H9 (cell line): Measurements from ENCODE around the gene ENTPD6. TPM values are rescaled to one million over a fixed set of nuclear protein-coding genes. Genes with fewer than 3 reads are reported as not detected.

Experiments used
- DNase-seq: peaks from one replicate; pipeline ENCODE4 v3.0.0-alpha.2; 2017
- H2AFZ ChIP-seq: one replicate; pipeline ENCODE4 v1.6.1; 2013; ENCODE audit warnings: mild to moderate bottlenecking, low read length, control low read depth, moderate library complexity
- H2AK5ac ChIP-seq: 2 replicates; pipeline ENCODE4 v1.6.1; 2013; ENCODE audit warnings: low read length, control low read depth, mixed read lengths; ENCODE audit not compliant: insufficient read length
- H2BK120ac ChIP-seq: one replicate; pipeline ENCODE4 v1.6.1; 2013; ENCODE audit warnings: low read depth, mild to moderate bottlenecking, low read length, control low read depth, inconsistent platforms; ENCODE audit not compliant: poor library complexity, severe bottlenecking
- H2BK12ac ChIP-seq: 2 replicates; pipeline ENCODE4 v1.6.1; 2013; ENCODE audit warnings: low read length, control low read depth, mixed read lengths, low read depth; ENCODE audit not compliant: insufficient read length
- H2BK15ac ChIP-seq: 2 replicates; pipeline ENCODE4 v1.6.1; 2013; ENCODE audit warnings: low read depth, low read length, control low read depth
- H2BK20ac ChIP-seq: one replicate; pipeline ENCODE4 v1.6.1; 2013; ENCODE audit warnings: low read depth, mild to moderate bottlenecking, low read length, control low read depth, inconsistent platforms; ENCODE audit not compliant: poor library complexity, severe bottlenecking
- H2BK5ac ChIP-seq: 2 replicates; pipeline ENCODE4 v1.6.1; 2013; ENCODE audit warnings: low read length, control low read depth, mixed read lengths; ENCODE audit not compliant: insufficient read length
- H3K14ac ChIP-seq: 2 replicates; pipeline ENCODE4 v1.6.1; 2013; ENCODE audit warnings: low read length, control low read depth; ENCODE audit not compliant: insufficient read depth
- H3K18ac ChIP-seq: 2 replicates; pipeline ENCODE4 v1.6.1; 2013; ENCODE audit warnings: low read depth, mild to moderate bottlenecking, mixed read lengths, low read length, control low read depth; ENCODE audit not compliant: insufficient read length
- H3K23ac ChIP-seq: 2 replicates; pipeline ENCODE4 v1.6.1; 2013; ENCODE audit warnings: low read length, control low read depth, mixed read lengths, low read depth; ENCODE audit not compliant: insufficient read length
- H3K23me2 ChIP-seq: 2 replicates; pipeline ENCODE4 v1.6.1; 2013; ENCODE audit warnings: low read depth, mild to moderate bottlenecking, mixed read lengths, low read length, control low read depth; ENCODE audit not compliant: insufficient read length, poor library complexity, severe bottlenecking
- H3K27ac ChIP-seq: 2 replicates; pipeline ENCODE4 v1.5.1; 2013; ENCODE audit warnings: low read length, control low read depth, mixed read lengths, low read depth; ENCODE audit not compliant: insufficient read length
- H3K27me3 ChIP-seq: 2 replicates; pipeline ENCODE4 v1.6.1; 2013; ENCODE audit warnings: low read length, control low read depth, inconsistent platforms; ENCODE audit not compliant: insufficient read depth
- H3K4ac ChIP-seq: 2 replicates; pipeline ENCODE4 v1.6.1; 2013; ENCODE audit warnings: low read depth, mild to moderate bottlenecking, control low read depth, inconsistent platforms, low read length, moderate library complexity
- H3K4me1 ChIP-seq: 2 replicates; pipeline ENCODE4 v1.6.1; 2013; ENCODE audit warnings: low read length, control low read depth, inconsistent platforms; ENCODE audit not compliant: insufficient read depth
- H3K4me2 ChIP-seq: 2 replicates; pipeline ENCODE4 v1.6.1; 2013; ENCODE audit warnings: low read length, control low read depth, mixed read lengths; ENCODE audit not compliant: insufficient read length, insufficient read depth
- H3K56ac ChIP-seq: 2 replicates; pipeline ENCODE4 v1.6.1; 2013; ENCODE audit warnings: low read depth, mild to moderate bottlenecking, mixed read lengths, low read length, control low read depth; ENCODE audit not compliant: insufficient read length
- H3K79me1 ChIP-seq: 2 replicates; pipeline ENCODE4 v1.6.1; 2013; ENCODE audit warnings: low read depth, mild to moderate bottlenecking, moderate library complexity, low read length, control low read depth, inconsistent platforms; ENCODE audit not compliant: insufficient read depth, poor library complexity, severe bottlenecking
- H3K79me2 ChIP-seq: 2 replicates; pipeline ENCODE4 v1.6.1; 2013; ENCODE audit warnings: low read length, control low read depth, inconsistent platforms; ENCODE audit not compliant: insufficient read depth
- H3K9ac ChIP-seq: 2 replicates; pipeline ENCODE4 v1.6.1; 2013; ENCODE audit warnings: low read length, control low read depth, mixed read lengths; ENCODE audit not compliant: insufficient read length; ENCODE audit errors: extremely low read depth
- H3K9me3 ChIP-seq: one replicate; pipeline ENCODE4 v1.6.1; 2013; ENCODE audit warnings: low read depth, low read length, inconsistent platforms; ENCODE audit not compliant: control insufficient read depth
- H3T11ph ChIP-seq: one replicate; pipeline ENCODE4 v1.6.1; 2013; ENCODE audit warnings: mild to moderate bottlenecking, low read length, control low read depth, inconsistent platforms
- H4K20me1 ChIP-seq: one replicate; pipeline ENCODE4 v1.6.1; 2013; ENCODE audit not compliant: control insufficient read depth, insufficient read length, insufficient read depth
- H4K5ac ChIP-seq: 2 replicates; pipeline ENCODE4 v1.6.1; 2013; ENCODE audit warnings: low read depth, mild to moderate bottlenecking, mixed read lengths, low read length, control low read depth; ENCODE audit not compliant: insufficient read length
- H4K8ac ChIP-seq: replicated peaks from 2 replicates; pipeline ENCODE4 v1.6.1; 2013; ENCODE audit warnings: low read length, control low read depth, mixed read lengths, low read depth; ENCODE audit not compliant: insufficient read length
- H4K91ac ChIP-seq: 2 replicates; pipeline ENCODE4 v1.6.1; 2013; ENCODE audit warnings: low read depth, mild to moderate bottlenecking, moderate library complexity, mixed read lengths, low read length, control low read depth; ENCODE audit not compliant: insufficient read length
- H3K27ac Mint-ChIP-seq, 3 experiments: 2 replicates in 2 of 3; 3 replicates in 1 of 3; pipeline ENCODE4 v1.8.0; 2020 to 2021; ENCODE audit warnings: mixed read lengths in 3 of 3, mild to moderate bottlenecking in 1 of 3, moderate library complexity in 1 of 3
- H3K27me3 Mint-ChIP-seq: 2 replicates; pipeline ENCODE4 v1.8.0; 2021; ENCODE audit warnings: low read depth, mild to moderate bottlenecking, moderate library complexity, mixed read lengths
- H3K36me3 Mint-ChIP-seq, 3 experiments: 2 replicates in 2 of 3; 3 replicates in 1 of 3; pipeline ENCODE4 v1.8.0; 2020 to 2021; ENCODE audit warnings: low read depth in 3 of 3, mixed read lengths in 3 of 3; ENCODE audit not compliant: insufficient read depth in 1 of 3
- H3K4me1 Mint-ChIP-seq, 2 experiments: 2 replicates each; pipeline ENCODE4 v1.8.0; 2020; ENCODE audit warnings: mixed read lengths in 2 of 2
- H3K4me3 Mint-ChIP-seq, 2 experiments: 2 replicates in 1 of 2; 3 replicates in 1 of 2; pipeline ENCODE4 v1.8.0; 2020 to 2021; ENCODE audit warnings: mild to moderate bottlenecking in 2 of 2, mixed read lengths in 2 of 2, moderate library complexity in 1 of 2
- H3K9me3 Mint-ChIP-seq, 2 experiments: 2 replicates in 1 of 2; 3 replicates in 1 of 2; pipeline ENCODE4 v1.8.0; 2020; ENCODE audit warnings: mild to moderate bottlenecking in 2 of 2, mixed read lengths in 2 of 2, moderate library complexity in 1 of 2
- CTCF ChIP-seq: fragments of 200-600 bp; sonication (generic); conservative IDR thresholded peaks from 3 replicates; pipeline ENCODE4 v1.8.0; 2021; ENCODE audit warnings: antibody characterized with exemption, mild to moderate bottlenecking
- WGBS: extraction: QIAGEN DNeasy Blood & Tissue Kit; methylation state at CpG from one replicate; pipeline ENCODE4 v1.1.7; 2013; ENCODE audit warnings: missing lambda C conversion rate, low lambda C conversion rate, mixed read lengths; ENCODE audit not compliant: insufficient read length; ENCODE audit errors: extremely low coverage; 5-methylcytosine and 5-hydroxymethylcytosine counted together
- total RNA-seq: library from RNA; stranded (reverse); gene quantifications from 2 replicates; pipeline ENCODE4 v1.2.1, GENCODE V29; 2021

The ENTPD6 gene
- total RNA-seq, 1 experiment from 2014 or later = 57.4 TPM

GRCh38 chr20:25226433-25227316 lies 31.2 kb downstream of the ENTPD6 start:
- Histone ChIP-seq H3T11ph (no peak overlapping the region), H3K23me2 (no peaks in the 10 kb centered on the region), H2BK5ac (no peak overlapping the region), H2BK15ac (no peak overlapping the region), H2AFZ (no peak overlapping the region), H3K79me1 (no peaks in the 10 kb centered on the region), H4K91ac (no peak overlapping the region), H3K27ac (no peak overlapping the region), H3K56ac (no peak overlapping the region), H3K4ac (no peak overlapping the region), H3K4me1 (no peaks in the 10 kb centered on the region), H3K18ac (no peak overlapping the region), H4K20me1 (no peaks in the 10 kb centered on the region), H3K79me2 (no peaks in the 10 kb centered on the region), H3K14ac (no peak overlapping the region), H4K8ac (no peak overlapping the region), H3K4me2 (no peak overlapping the region), H2BK120ac (no peak overlapping the region), H2AK5ac (no peak overlapping the region), H3K27me3 (no peaks in the 10 kb centered on the region), H3K9ac (no peak overlapping the region), H4K5ac (no peak overlapping the region), H3K9me3 (no peaks in the 10 kb centered on the region), H2BK20ac (no peak overlapping the region), H2BK12ac (no peak overlapping the region), H3K23ac (no peak overlapping the region)
- Mint-ChIP-seq H3K9me3 (no peaks in the 10 kb centered on the region), H3K36me3 (peaks cover 0 to 15% (median 0%) of the 10 kb centered on the region in 3 experiments; a peak in 1 of 7 replicates), H3K4me1 (peaks cover 16 to 23% of the 10 kb centered on the region in 2 experiments), H3K27me3 (no peaks in the 10 kb centered on the region), H3K4me3 (no peak overlapping the region), H3K27ac (peak overlapping the region in 2 of 3 experiments; percentile 4 to 9; a peak in 2 of 7 replicates)
- TF ChIP-seq CTCF = no peak
- no peak for DNase-seq
- WGBS = no CpG with 5 or more reads among the region's 28 CpGs
